Astrocyte (in vitro differentiated cells and primary cell): ENCODE results near the gene SLC6A14.

Source experiments
- CTCF ChIP-seq: IDR thresholded peaks from 2 replicates; pipeline ENCODE4 v1.5.1; 2011; ENCODE audit warnings: low read depth, mild to moderate bottlenecking, inconsistent platforms, low read length, moderate library complexity; ENCODE audit not compliant: insufficient read depth
- EZH2 ChIP-seq: IDR thresholded peaks from 2 replicates; pipeline ENCODE4 v1.6.1; 2012; ENCODE audit warnings: mild to moderate bottlenecking, low read length, inconsistent platforms; ENCODE audit not compliant: insufficient read depth

GRCh38 chrX:116449156-116449555 is 12.8 kb downstream of the SLC6A14 start:
- TF ChIP-seq CTCF (no peak), EZH2 (no peak)
